NCI-H526 (cell line): ENCODE data around the gene PLCB4.

ENCODE experiments used
- DNase-seq, 2 experiments: peaks; one replicate each; lab custom pipeline; 2025; lab: John Stamatoyannopoulos, UW

The PLCB4 gene

GRCh38 chr20:9323622-9324021, 254.7 kb downstream of the PLCB4 start:
- DNase-seq: peak in 1 of 2 experiments; percentile 8

- no peak for DNase-seq
Observed at GRCh38 chr20:9329355-9330101, 260.6 kb downstream of the PLCB4 start.

- peak; percentile 43 to 52 for DNase-seq
Observed at GRCh38 chr20:9330151-9330550, 261.3 kb downstream of the PLCB4 start.

- DNase-seq: no peak
Observed at GRCh38 chr20:9331707-9332435, 263.0 kb downstream of the PLCB4 start.

GRCh38 chr20:9332791-9333479, 264.0 kb downstream of the PLCB4 start:
- DNase-seq: no peak

- no peak for DNase-seq
Observed at GRCh38 chr20:9334866-9335265, 266.0 kb downstream of the PLCB4 start.

GRCh38 chr20:9338101-9338500, 269.2 kb downstream of the PLCB4 start:
- DNase-seq: no peak

- no peak for DNase-seq
Observed at GRCh38 chr20:9339708-9340107, 270.8 kb downstream of the PLCB4 start.

- DNase-seq: no peak
Observed at GRCh38 chr20:9342651-9343050, 273.8 kb downstream of the PLCB4 start.

GRCh38 chr20:9344083-9344920, 275.4 kb downstream of the PLCB4 start:
- DNase-seq: no peak

GRCh38 chr20:9348316-9348715, 279.4 kb downstream of the PLCB4 start:
- no peak for DNase-seq

GRCh38 chr20:9348747-9349146, 279.9 kb downstream of the PLCB4 start:
- DNase-seq: peak in 1 of 2 experiments; percentile 10

GRCh38 chr20:9349249-9349648, 280.4 kb downstream of the PLCB4 start:
- no peak for DNase-seq

- DNase-seq: no peak
Observed at GRCh38 chr20:9352739-9353138, 283.9 kb downstream of the PLCB4 start.

GRCh38 chr20:9353180-9353915, 284.5 kb downstream of the PLCB4 start:
- DNase-seq: no peak

GRCh38 chr20:9353916-9354276, 285.0 kb downstream of the PLCB4 start:
- DNase-seq: no peak

- no peak for DNase-seq
Observed at GRCh38 chr20:9354579-9354978, 285.7 kb downstream of the PLCB4 start.

- DNase-seq: peak in 1 of 2 experiments; percentile 32
Observed at GRCh38 chr20:9358001-9358400, 289.1 kb downstream of the PLCB4 start.

GRCh38 chr20:9359561-9360308, 290.8 kb downstream of the PLCB4 start:
- DNase-seq: peak; percentile 28 to 63

- DNase-seq: no peak
Observed at GRCh38 chr20:9360431-9360830, 291.5 kb downstream of the PLCB4 start.

- peak in 1 of 2 experiments; percentile 9 for DNase-seq
Observed at GRCh38 chr20:9363673-9364072, 294.8 kb downstream of the PLCB4 start.
